ENCODE data around the gene GPR17.

GPR17 gene, protein sequence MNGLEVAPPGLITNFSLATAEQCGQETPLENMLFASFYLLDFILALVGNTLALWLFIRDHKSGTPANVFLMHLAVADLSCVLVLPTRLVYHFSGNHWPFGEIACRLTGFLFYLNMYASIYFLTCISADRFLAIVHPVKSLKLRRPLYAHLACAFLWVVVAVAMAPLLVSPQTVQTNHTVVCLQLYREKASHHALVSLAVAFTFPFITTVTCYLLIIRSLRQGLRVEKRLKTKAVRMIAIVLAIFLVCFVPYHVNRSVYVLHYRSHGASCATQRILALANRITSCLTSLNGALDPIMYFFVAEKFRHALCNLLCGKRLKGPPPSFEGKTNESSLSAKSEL

GRCh38 chr2:127645395-127646291 is at the start of gene GPR17:
Gene GPR17, plus strand, starts transcription at chr2:127646153. Its CDS starts 4,583 bp downstream, at chr2:127650736.
- DNase-seq: no peak

GRCh38 chr2:127596311-127597045 is 49.5 kb upstream of the GPR17 start:
- no peak for DNase-seq

GRCh38 chr2:127597046-127597983 is 48.6 kb upstream of the GPR17 start:
- DNase-seq: no peak

- DNase-seq: no peak
These were observed 48.0 kb upstream of the GPR17 start for GRCh38 chr2:127597984-127598380.

- no peak for DNase-seq
These were observed 47.2 kb upstream of the GPR17 start for GRCh38 chr2:127598711-127599110.

- DNase-seq: no peak
These were observed 46.7 kb upstream of the GPR17 start for GRCh38 chr2:127599211-127599610.

DNA sequence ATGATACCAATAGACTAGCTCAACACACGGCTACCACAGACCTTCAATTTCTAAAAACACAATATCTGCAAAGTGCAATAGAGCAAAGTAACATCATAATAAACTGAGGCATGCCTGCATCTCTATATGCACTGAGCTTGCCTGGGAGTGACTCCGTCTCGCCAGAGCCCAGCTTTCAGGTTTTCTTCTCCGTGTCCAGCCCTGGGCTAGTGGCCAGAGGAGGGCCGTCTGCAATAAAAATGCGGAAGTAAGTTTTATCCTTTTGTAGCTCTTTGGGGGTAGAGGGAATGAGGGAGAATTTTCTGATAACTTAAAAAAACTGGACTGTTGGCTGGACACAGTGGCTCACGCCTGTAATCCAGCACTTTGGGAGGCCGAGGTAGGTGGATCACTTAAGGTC is 41.0 kb upstream of the GPR17 start:
- DNase-seq: no peak

- DNase-seq: no peak
These were observed 40.2 kb upstream of the GPR17 start for GRCh38 chr2:127605691-127606263.

DNA sequence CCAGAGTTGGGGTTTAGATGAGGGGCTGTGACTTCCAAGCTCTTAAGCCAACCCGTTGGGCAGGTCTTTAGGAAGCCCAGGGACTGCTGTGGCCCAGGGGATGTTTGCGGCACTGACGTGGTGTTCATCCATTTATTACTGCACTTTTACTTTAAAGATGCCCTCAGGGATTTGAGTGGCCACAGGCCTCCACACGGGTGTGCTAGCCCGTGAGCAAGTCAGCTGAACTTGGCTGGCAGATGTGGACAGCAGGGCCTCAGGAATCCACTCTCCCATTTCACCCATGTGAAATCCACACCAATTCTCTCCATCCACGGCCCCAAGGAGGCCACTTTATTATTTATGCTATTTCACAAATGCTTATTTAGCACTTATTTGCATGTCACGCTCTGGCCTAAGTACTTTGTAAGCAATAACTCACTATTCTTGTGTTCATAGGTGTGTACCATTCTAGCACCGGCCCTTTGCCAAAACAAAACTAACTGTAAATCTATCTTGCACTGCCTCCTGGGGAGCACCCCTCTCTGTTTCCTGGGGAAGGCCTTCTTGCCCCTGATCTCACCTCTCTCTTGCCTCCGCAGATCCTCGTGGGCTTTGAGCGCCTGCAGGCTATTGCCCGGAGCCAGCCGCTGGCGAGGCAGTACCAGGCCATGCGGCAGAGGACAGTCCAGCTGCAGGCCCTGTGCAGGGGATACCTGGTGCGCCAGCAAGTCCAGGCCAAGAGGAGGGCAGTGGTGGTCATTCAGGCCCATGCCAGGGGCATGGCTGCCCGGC is 39.1 kb upstream of the GPR17 start:
- DNase-seq: no peak

DNA sequence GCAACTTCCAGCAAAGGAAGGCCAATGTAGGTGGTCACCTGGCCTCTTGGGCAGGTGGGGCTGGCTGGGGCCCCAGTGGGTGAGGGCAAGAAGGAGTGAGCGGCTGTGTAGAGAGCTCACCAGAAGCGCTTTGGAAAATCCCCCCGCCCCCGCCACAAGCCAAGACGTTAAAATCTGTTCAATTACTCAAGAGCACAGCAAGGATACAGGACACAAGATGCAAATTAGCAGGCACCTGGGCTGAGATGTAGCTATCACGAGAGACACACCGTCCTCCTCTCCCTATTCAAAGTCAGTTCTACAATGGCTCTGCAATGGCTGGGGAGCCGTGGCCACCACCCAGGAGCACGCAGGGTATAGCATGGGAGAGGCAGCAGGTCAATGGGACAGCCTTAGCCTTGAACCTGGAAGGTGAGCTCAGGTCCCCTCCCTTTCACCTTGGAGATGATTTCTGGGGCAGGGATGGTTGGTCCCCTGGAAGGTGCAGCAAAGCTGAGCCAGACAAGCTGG is 38.5 kb upstream of the GPR17 start:
- no peak for DNase-seq

- DNase-seq: no peak
These were observed 37.6 kb upstream of the GPR17 start for GRCh38 chr2:127608061-127609030.

DNA sequence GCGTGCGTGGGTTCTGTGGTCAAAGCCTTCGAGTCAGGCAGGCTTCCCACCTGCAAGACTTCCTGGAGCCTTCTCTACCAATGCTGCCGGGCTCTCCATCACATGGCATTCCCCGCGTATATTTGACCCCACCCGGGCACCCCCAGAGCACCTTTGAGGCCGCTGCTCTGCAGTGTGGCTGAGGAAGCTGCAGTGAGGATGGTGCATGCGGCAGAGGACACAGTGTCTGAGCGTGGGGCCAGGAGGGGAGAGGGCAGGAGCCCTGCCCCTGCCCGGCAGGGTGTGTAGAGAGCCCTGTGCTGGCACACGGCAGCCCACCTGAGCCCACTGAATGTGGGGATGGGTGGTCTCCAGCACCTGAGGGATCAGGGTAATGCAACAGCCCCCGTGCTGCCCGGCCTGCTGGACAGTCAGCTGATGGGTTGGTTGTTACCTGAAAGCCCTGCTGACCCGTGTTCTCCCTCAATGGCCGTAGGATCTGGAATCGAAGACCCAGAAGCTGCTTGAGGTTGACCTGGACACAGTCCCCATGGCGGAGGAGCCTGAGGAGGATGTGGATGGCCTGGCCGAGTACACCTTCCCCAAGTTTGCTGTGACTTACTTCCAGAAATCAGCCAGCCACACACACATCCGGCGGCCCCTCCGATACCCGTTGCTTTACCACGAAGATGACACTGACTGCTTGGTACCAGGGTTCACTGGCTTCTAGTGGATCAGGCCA is 36.8 kb upstream of the GPR17 start:
- no peak for DNase-seq

DNA sequence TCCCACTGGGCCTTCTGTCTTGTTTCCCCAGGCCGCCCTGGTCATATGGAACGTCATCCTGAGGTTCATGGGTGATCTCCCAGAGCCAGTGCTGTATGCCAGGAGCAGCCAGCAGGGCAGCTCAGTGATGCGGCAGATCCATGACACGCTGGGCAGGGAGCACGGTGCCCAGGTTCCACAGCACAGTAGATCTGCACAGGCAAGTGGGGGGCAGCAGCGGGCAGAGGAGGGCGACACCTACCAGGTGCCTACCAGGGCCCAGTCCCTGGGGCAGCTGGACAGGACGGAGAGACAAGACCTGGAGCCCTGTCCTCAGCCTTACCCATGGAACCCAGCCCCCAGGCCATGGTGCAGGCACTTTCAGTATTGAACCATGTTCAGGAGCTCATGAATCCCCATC is 36.1 kb upstream of the GPR17 start:
- DNase-seq: no peak

DNA sequence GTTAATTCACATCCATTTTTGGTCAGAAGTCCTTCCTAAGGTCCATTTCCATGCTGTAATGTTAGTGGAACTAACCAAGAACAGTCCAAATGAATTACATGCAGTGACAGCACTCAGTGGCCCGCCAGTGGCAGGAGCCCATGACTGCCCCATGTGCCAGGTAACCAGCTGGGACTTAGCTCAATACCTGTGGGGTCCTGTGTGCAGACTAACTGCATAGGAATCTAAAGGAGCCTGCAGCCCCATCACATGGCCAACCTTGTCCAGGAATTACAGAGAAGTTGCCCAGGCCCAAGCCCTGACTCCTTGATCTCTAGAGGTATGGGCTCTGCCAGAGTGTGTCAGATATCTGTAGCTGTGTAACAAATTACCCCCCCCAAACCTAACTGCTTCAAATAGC is 35.4 kb upstream of the GPR17 start:
- DNase-seq: no peak

GRCh38 chr2:127611076-127611925 is 34.7 kb upstream of the GPR17 start:
- no peak for DNase-seq

DNA sequence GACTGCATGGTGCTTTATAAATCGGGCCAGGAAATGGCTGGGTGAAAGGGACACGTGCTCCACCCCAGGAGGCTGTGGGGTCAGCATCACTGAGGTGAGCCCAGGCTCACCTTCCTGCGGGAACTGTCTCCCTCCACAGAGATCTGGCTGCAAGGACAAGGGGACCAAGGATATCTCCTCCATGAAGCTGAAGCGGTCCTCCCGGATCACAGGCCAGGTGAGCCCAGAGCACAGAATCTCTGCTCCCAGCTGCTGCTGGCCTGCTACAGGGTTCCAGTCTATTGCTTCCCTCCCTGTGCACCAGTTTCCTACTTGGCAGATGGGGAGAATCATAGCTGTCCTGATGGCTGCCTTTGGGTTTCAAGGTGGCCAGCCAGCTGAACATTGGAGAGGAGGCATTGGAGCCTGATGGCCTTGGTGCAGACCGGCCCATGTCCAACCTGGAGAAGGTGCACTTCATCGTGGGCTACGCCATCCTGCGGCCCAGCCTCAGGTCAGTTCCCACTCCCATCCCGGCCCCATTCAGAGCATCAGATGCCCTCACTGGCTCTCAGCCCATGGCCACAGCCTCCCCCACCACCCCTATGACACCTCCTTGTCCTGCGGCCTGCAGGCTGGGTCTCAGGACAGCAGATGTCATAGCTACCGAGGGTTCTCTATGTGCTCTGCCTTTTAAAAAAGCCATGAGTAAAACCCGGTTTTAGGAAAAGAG is 33.7 kb upstream of the GPR17 start:
- no peak for DNase-seq

GRCh38 chr2:127614246-127614645 is 31.7 kb upstream of the GPR17 start:
- DNase-seq: no peak
